Pancreas (tissue), 10 donors: ENCODE measurements around the gene PCK2. TPM values are rescaled to one million over a fixed set of nuclear protein-coding genes. Genes with fewer than 3 reads are reported as not detected.
A peak's percentile ranks its signal among the peaks of the same experiment; 100 is the strongest.

Experiments used
- ATAC-seq, 4 donors: fragments of 200-7000 bp; cut with Tn5 transposase; one replicate each; pipeline versions ENCODE4 v1.8.0 to v1.9.1; 2020; ENCODE audit warnings: mild to moderate bottlenecking in 4 of 4, moderate library complexity in 4 of 4
- DNase-seq, 6 donors: peaks; one replicate each; pipeline ENCODE4 v3.0.0-alpha.2; 2020
- FAIRE-seq: peaks from 2 replicates; lab custom pipeline; 2012; peaks lifted over from hg19 to GRCh38; lab: Jason Lieb, UNC
- H3K27ac ChIP-seq, 4 donors: fragments of 200-600 bp; sonication (generic); 1 replicate in 3 of 4; 2 replicates in 1 of 4; pipeline versions ENCODE4 v1.5.0 to v1.8.0; 2020
- H3K27me3 ChIP-seq, 4 donors: fragments of 200-600 bp; one replicate each; pipeline ENCODE4 v1.8.0; 2021
- H3K36me3 ChIP-seq, 3 donors: fragments of 200-600 bp; sonication (generic) in 1 of 3; one replicate each; pipeline versions ENCODE4 v1.5.0 to v1.8.0; 2020 to 2021
- H3K4me1 ChIP-seq, 3 donors: fragments of 200-600 bp; one replicate each; pipeline ENCODE4 v1.8.0; 2021
- H3K4me3 ChIP-seq, 4 donors: fragments of 200-600 bp; sonication (generic) in 2 of 4; one replicate each; pipeline versions ENCODE4 v1.5.0 to v1.8.0; 2020 to 2021
- H3K9me3 ChIP-seq, 4 donors: fragments of 200-600 bp; one replicate each; pipeline ENCODE4 v1.8.0; 2021
- WGBS, 2 donors: extraction: QIAGEN DNeasy Blood & Tissue Kit; methylation state at CpG; one replicate each; pipeline ENCODE4 v1.1.7; 2013; 5-methylcytosine and 5-hydroxymethylcytosine counted together
- intact Hi-C, 3 donors: fragments of 100-400 bp; cut with DNase I; formaldehyde crosslinking; loops; one replicate each; pipeline versions ENCODE4 v1.11.1 to v1.14.2; 2022
- polyA plus RNA-seq, 2 donors: library from polyadenylated mRNA; stranded (reverse); fragments of 200-250 nt; gene quantifications; one replicate each; pipeline ENCODE4 v1.2.3, GENCODE V29; 2013
- total RNA-seq, 6 donors: library from RNA; stranded (reverse); fragmentation: NEBNext Ultra II Directional in 4 of 6; extraction: Animal tissue kit (Norgen Biotek cat#: 25700) in 4 of 6; gene quantifications; one replicate each; pipeline versions ENCODE4 v1.2.1 to v1.2.4, GENCODE V29; 2021 to 2023
- TF ChIP-seq, protein P1 (sequence below), 4 donors: fragments of 200-600 bp; sonication (generic) in 3 of 4; IDR thresholded peaks; one replicate each; pipeline versions ENCODE4 v1.5.0 to v1.8.0; 2021; ENCODE audit warnings: antibody characterized with exemption in 4 of 4
- donor health status: healthy with polysubstance abuse.
- donor health status: DM: no; HTN: no; CAD: no; lungs with moderate emphysema.
- donor health status: DM: no; HTN: no; CAD: no.
- donor health status: control.
- donor health status: control.
- donor health status: Bipolar disorder and iron deficiency.
- donor health status: DM: yes; HTN: yes; CAD: no.
- donor health status: DM: no; HTN: no; CAD: no.
- donor health status: DM: no; HTN: no; CAD: no.
- donor health status: DM: yes; HTN: yes; CAD: no.

PCK2 gene
- total and polyA plus RNA-seq, 8 donors = 12.8 to 146 (median 21.0) TPM

DNA sequence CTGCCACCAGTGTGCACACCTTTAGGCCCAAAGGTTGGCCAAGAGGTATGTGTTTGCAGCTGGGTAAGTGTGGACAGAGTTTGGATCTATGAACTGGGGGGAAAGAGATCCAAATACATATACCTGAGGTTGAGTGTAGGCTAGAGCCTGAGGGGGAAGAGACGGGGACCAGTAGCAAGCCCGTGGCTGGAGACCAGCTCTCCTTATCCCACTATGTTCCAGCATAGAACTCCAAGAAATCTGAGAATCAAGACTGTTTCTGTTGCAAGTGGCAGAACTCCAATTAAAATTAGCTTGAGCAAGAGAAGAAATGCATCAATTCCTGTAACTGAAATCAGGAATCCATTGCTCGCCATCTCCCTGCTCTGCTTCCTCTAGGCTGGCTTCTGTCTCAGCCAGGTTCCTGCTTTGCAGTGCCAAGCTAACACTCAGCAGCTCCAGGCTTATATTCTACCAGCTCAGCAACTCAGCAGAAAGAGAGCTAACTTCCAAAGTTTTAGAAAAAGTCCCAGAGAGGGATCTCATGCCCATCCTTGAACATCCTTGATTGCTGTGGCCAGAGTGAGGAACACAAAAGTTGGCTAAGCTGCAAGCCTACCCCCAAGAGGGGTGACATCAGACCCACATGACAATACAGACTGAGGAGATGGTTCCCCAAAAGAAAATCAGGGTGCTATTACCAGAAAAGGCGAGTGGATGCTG is 1.5 kb upstream of the PCK2 start:
- Histone ChIP-seq H3K36me3 (no peaks in the 10 kb centered on the region), H3K4me3 (no peak overlapping the region), H3K27me3 (no peaks in the 10 kb centered on the region), H3K27ac (peak overlapping the region in 2 of 4 donors; percentile 5 to 96), H3K4me1 (peaks cover 7 to 20% (median 10%) of the 10 kb centered on the region in 3 donors), H3K9me3 (no peaks in the 10 kb centered on the region)
- FAIRE-seq (no peak), DNase-seq (no peak), ATAC-seq (no peak)
- WGBS, 2 donors = 83 to 84% methylated on average over 4 of the region's 4 CpGs
- intact Hi-C loops = loop anchor here in 2 of 3 donors (5.0 kb wide), 1 partner anchor 35 kb away; no protein-coding TSS in a partner anchor
- TF ChIP-seq, protein P1, sequence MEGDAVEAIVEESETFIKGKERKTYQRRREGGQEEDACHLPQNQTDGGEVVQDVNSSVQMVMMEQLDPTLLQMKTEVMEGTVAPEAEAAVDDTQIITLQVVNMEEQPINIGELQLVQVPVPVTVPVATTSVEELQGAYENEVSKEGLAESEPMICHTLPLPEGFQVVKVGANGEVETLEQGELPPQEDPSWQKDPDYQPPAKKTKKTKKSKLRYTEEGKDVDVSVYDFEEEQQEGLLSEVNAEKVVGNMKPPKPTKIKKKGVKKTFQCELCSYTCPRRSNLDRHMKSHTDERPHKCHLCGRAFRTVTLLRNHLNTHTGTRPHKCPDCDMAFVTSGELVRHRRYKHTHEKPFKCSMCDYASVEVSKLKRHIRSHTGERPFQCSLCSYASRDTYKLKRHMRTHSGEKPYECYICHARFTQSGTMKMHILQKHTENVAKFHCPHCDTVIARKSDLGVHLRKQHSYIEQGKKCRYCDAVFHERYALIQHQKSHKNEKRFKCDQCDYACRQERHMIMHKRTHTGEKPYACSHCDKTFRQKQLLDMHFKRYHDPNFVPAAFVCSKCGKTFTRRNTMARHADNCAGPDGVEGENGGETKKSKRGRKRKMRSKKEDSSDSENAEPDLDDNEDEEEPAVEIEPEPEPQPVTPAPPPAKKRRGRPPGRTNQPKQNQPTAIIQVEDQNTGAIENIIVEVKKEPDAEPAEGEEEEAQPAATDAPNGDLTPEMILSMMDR (IDR thresholded peaks at IDR 0.05) = no peak

DNA sequence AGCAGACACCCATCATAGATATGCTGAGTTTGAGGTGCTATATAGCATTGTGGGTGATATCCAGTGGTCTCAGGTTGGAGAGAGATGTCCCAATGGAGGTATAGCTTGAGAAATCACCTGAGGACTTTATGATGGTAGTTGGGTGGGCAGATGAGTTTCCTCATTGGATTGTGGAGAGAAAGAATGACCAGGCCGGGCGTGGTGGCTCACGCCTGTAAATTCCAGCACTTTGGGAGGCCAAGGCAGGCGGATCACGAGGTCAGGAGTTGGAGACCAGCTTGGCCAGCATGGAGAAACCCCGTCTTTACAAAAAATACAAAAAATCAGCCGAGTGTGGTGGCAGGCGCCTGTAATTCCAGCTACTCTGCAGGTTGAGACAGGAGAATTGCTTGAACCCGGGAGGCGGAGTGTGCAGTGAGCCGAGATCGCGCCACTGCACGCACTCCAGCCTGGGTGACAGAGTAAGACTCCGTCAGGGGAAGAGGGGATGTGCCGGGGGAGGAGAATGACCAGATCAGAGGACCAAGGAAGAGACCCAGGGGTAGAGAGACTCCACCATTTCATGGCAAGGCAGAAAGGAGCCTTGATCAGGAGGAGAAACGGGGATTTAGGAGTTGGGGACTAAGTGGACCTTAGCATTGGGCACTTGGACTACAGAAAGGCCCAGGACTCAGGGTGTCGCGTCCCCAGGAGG is 757 bp upstream of the PCK2 start:
- Histone ChIP-seq H3K27me3 (no peaks in the 10 kb centered on the region), H3K4me1 (peaks cover 8 to 20% (median 10%) of the 10 kb centered on the region in 3 donors), H3K9me3 (no peaks in the 10 kb centered on the region), H3K4me3 (peak overlapping the region in 1 of 4 donors; percentile 92), H3K36me3 (no peaks in the 10 kb centered on the region), H3K27ac (peak overlapping the region; percentile 91 to 96 (median 94))
- no peak for ATAC-seq
- peak in 1 of 6 donors; percentile 45 for DNase-seq
- TF ChIP-seq, protein P1 (IDR thresholded peaks at IDR 0.05) = no peak
- WGBS, 2 donors = 79 to 85% methylated on average over 19 of the region's 19 CpGs
- no peak for FAIRE-seq
- intact Hi-C loops = loop anchor here in 2 of 3 donors (5.0 kb wide), 1 partner anchor 36 kb away; no protein-coding TSS in a partner anchor

DNA sequence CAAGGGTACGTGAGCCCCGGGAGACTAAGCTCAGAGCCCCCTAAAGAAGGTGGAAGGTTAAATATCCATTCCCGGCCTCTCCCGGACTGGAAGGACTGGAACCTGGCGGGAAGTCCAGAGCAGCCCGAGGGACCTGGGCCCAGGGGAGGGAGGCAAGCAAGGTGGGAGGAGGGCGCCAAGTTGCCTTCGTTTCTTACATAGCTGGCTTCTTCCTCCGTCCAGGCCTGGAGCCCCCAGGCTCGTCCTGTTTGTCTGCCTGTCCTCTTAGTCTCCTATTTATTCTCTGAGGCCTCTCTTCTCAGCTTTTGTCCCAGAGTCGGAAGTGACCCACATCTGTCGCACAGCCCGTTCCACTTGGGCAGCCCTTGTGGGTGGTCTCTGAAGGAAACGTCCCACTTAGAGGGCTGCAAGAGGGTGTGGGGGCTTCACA is 745 bp downstream of the PCK2 start:
- TF ChIP-seq, protein P1 (IDR thresholded peaks at IDR 0.05) = no peak
- DNase-seq (no peak), FAIRE-seq (no peak), ATAC-seq (peak; percentile 1 to 3 (median 2))
- WGBS, 2 donors = 4 to 8% methylated on average over 12 to 14 of the region's 14 CpGs
- no peaks in the 10 kb centered on the region for H3K9me3 ChIP-seq
- intact Hi-C loops = loop anchor here in 2 of 3 donors (5.0 kb wide), 1 partner anchor 38 kb away; no protein-coding TSS in a partner anchor
- peak overlapping the region; percentile 91 to 96 (median 94) for H3K27ac ChIP-seq
- peaks cover 14 to 31% (median 14%) of the 10 kb centered on the region in 3 donors for H3K4me1 ChIP-seq
- no peaks in the 10 kb centered on the region for H3K27me3 ChIP-seq
- H3K36me3 ChIP-seq = no peaks in the 10 kb centered on the region
- H3K4me3 ChIP-seq = peak overlapping the region; percentile 75 to 94 (median 84)

DNA sequence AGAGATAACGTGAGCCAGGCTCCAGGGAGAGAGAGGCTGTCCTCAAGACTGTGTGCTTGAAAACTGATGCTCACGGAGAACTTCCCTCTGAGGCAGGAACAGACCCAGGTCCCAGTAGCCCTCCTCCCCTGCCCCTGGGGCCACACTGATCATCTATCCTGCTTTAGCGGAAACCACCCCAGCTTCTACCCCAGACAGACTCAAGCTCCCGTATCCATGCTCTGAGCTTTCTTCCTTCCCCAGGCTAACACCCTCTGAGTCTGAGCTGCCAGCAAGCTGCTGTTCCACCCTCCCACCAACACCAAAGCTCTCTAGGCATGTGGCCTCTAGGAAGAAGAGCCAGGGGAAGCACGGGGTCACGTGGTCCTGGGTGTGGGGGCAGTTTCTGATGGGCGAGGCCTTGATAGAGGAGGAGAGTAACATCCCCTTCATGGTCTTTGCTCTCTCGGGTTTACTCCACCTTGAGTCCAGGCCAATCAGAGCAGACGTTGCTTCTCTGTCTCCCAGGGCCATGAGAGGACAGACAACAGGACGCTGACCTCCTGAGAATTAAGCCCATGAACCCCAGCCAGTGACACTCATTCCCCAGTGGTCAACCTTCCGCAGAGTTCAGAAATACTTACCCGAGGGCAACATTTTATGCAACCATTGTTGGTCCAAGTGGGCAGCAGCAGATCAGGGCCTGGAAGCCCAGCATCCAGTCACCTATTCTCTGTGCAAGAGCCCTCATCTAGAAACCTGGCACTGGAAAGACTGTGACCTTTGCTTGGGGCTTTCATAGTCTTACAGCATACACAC is 1.4 kb downstream of the PCK2 start:
- intact Hi-C loops = no loop called here
- peak in 3 of 6 donors; percentile 45 to 60 (median 52) for DNase-seq
- Histone ChIP-seq H3K4me3 (peak overlapping the region; percentile 75 to 94 (median 84)), H3K27me3 (no peaks in the 10 kb centered on the region), H3K36me3 (no peaks in the 10 kb centered on the region), H3K4me1 (peaks cover 14 to 31% (median 14%) of the 10 kb centered on the region in 3 donors), H3K27ac (peak overlapping the region; percentile 91 to 96 (median 94)), H3K9me3 (no peaks in the 10 kb centered on the region)
- TF ChIP-seq, protein P1 (IDR thresholded peaks at IDR 0.05) = no peak
- FAIRE-seq = no peak
- ATAC-seq = no peak
- WGBS, 2 donors = 33 to 36% methylated on average over 12 of the region's 12 CpGs
